HFFc6 (cell line): Measurements from ENCODE around the gene EML1. TPM values are rescaled to one million over a fixed set of nuclear protein-coding genes. Genes with fewer than 3 reads are reported as not detected.

Experiments used
- DNase-seq: peaks from one replicate; pipeline ENCODE4 v3.0.0-alpha.2; 2018
- H3K27ac Mint-ChIP-seq: 2 replicates; pipeline ENCODE4 v1.8.0; 2020; ENCODE audit warnings: mild to moderate bottlenecking, mixed read lengths
- H3K27me3 Mint-ChIP-seq: 2 replicates; pipeline ENCODE4 v1.8.0; 2021; ENCODE audit warnings: mild to moderate bottlenecking, moderate library complexity, mixed read lengths; ENCODE audit not compliant: insufficient read depth
- H3K36me3 Mint-ChIP-seq: 2 replicates; pipeline ENCODE4 v1.8.0; 2021; ENCODE audit warnings: low read depth, mixed read lengths
- H3K4me1 Mint-ChIP-seq: 2 replicates; pipeline ENCODE4 v1.8.0; 2020; ENCODE audit warnings: low read depth, mixed read lengths
- H3K4me3 Mint-ChIP-seq: 2 replicates; pipeline ENCODE4 v1.8.0; 2020; ENCODE audit warnings: mild to moderate bottlenecking, moderate library complexity, mixed read lengths
- H3K9me3 Mint-ChIP-seq: 2 replicates; pipeline ENCODE4 v1.8.0; 2020; ENCODE audit warnings: mild to moderate bottlenecking, mixed read lengths
- total RNA-seq, 6 experiments: library from RNA; stranded (reverse); fragmentation: NEBNext Ultra II Directional; extraction: Animal tissue kit (Norgen Biotek cat#: 25700); gene quantifications; 2 replicates in 1 of 6; 3 replicates in 5 of 6; pipeline ENCODE4 v1.2.3, GENCODE V29; 2021
- TF ChIP-seq, protein P1 (sequence below): fragments of 200-600 bp; sonication (generic); IDR thresholded peaks from 2 replicates; pipeline ENCODE4 v1.5.0; 2021; ENCODE audit warnings: antibody characterized with exemption, mild to moderate bottlenecking

The EML1 gene
- total RNA-seq, 6 experiments from 2014 or later: 13.2 to 27.6 (median 22.2) TPM

DNA sequence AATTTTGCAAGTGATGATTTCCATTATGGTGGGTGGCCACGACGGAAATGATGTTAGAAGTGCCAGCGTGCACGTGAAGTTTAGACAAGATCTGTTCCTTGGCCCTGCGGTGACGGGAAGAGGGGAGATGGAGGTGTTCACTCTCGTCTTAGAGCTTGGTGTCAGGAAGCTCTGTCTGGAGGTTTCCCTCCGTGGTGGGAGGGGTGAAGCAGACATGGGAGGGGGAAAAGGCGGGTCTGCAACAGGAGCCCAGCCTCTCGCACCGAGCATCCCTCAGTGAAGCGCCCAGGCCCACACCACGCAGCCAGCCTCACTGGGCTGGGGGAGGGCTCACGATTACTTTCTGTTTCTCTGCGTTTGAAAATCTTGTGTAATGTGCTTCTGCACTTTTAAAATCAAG is 26.3 kb downstream of the EML1 start:
- no peaks in the 10 kb centered on the region for H3K9me3 Mint-ChIP-seq
- peaks cover 25% of the 10 kb centered on the region for H3K27me3 Mint-ChIP-seq
- H3K36me3 Mint-ChIP-seq: peaks cover 4% of the 10 kb centered on the region; the same call in 1 of the 2 replicates
- no peak overlapping the region for H3K4me3 Mint-ChIP-seq
- TF ChIP-seq, protein P1, sequence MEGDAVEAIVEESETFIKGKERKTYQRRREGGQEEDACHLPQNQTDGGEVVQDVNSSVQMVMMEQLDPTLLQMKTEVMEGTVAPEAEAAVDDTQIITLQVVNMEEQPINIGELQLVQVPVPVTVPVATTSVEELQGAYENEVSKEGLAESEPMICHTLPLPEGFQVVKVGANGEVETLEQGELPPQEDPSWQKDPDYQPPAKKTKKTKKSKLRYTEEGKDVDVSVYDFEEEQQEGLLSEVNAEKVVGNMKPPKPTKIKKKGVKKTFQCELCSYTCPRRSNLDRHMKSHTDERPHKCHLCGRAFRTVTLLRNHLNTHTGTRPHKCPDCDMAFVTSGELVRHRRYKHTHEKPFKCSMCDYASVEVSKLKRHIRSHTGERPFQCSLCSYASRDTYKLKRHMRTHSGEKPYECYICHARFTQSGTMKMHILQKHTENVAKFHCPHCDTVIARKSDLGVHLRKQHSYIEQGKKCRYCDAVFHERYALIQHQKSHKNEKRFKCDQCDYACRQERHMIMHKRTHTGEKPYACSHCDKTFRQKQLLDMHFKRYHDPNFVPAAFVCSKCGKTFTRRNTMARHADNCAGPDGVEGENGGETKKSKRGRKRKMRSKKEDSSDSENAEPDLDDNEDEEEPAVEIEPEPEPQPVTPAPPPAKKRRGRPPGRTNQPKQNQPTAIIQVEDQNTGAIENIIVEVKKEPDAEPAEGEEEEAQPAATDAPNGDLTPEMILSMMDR: no peak
- no peak overlapping the region for H3K27ac Mint-ChIP-seq
- H3K4me1 Mint-ChIP-seq: peaks cover 11% of the 10 kb centered on the region
- no peak for DNase-seq

DNA sequence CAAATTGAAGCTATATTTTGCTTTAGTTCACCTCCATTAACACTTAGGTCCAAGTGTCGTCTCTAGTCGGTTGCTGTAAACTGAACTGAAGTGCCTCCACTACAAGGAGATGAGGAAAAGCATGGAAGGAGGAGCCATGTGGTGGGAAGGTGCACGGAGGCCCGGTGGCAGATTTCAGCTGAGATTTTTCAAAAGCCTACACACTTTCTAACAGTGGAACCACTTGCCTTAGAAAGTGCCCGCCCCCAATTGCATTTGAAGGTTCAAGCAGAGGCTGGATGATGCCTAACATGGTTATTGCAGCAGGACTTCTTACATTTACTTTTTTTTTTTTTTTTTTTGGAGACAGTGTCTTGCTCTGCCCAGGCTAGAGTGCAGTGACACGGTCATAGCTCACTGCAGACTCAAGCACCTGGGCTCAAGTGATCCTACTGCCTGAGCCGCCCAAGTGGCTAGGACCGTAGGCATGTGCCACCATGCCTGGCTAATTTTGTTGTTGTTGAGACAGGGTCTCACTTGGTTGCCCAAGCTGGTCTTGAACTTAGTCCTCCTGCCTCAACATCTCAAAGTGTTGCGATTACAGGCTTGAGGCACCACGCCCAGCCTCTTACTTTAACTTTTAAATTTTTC is 27.6 kb downstream of the EML1 start:
- Mint-ChIP-seq H3K27ac (no peak overlapping the region), H3K9me3 (no peaks in the 10 kb centered on the region), H3K4me1 (peaks cover 11% of the 10 kb centered on the region), H3K4me3 (no peak overlapping the region), H3K36me3 (peaks cover 9% of the 10 kb centered on the region), H3K27me3 (peaks cover 26% of the 10 kb centered on the region)
- no peak for DNase-seq
- TF ChIP-seq, protein P1: no peak

DNA sequence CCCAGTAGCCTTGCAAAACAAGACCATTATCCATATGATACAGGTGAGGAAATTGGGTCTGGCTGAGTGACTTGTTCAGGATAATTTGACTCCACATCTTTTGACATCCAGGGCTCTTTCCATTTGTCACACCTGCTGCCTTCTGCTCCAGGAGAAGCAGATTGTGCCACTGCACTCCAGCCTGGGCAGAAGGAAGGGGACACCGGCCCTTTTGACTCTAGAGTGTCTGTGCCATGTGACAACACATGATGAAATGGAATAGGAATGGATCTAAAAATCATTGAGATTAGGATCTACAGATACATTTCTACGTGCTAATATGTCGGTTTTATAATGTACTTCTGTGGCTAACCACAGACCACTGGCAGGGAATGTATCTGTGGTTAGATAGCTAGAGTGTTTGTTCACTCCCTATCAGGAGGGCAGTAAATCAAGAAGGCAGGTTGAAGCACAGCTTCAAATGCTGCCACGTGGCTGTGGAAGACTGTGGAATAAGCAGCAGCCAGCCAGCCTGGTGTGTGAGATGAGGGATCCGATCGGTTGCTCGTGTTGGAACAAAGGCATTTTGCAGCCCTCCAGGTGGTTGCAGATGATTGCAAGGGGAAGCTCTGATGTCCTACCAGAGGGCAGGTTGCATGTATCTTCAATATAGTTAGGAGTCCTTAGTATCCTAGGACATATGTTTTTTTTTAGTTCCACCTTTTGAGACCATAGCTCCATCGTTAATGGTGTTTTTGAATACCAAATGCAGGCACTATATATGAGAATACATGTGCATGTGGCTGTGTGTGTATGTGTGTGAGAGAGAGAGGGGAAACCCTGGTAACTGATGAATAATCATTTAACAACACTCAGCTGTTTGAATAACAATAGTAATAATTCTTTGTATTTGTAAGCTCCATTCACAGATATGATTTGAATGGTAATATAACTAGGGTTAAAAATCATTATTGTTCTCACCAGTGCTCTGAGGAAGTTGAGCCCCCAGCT is 28.6 kb downstream of the EML1 start:
- DNase-seq: peak; percentile 87
- Mint-ChIP-seq H3K4me3 (no peak overlapping the region), H3K9me3 (no peaks in the 10 kb centered on the region), H3K4me1 (peaks cover 11% of the 10 kb centered on the region), H3K36me3 (peaks cover 9% of the 10 kb centered on the region), H3K27ac (no peak overlapping the region), H3K27me3 (peaks cover 26% of the 10 kb centered on the region)
- TF ChIP-seq, protein P1: no peak

DNA sequence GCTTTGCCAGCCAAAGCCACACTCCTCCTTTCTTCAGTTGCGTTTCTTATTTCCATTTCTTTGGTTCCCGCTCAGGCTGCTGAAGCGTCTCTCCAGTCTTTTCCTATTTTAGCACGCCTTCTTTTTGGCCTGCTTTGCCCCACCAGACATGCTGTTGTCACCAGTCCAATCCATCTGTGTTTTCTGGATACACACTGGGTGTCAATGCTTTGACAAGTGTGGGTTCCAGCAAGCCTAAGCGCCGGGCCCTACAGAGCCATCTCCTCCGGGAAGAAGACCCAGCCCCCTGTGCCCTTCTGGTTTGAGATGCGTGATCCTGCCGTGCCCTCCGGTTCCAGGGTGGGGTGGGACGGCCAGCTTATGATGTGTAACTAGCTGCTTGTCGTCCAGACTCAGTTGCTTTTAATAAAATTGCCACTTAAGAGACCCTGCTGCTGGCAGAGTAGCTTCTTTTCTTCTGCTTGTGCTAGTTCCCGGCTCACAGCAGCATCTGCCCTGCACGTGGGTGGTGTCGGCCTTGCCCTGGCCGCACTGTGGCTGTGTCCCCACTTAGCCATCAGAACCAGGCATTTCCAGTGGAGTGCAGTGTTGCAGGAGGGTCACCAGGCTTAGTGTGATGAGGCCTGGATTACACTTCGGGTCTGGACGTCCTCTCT is 29.7 kb downstream of the EML1 start:
- no peak for DNase-seq
- H3K36me3 Mint-ChIP-seq: peaks cover 9% of the 10 kb centered on the region
- H3K9me3 Mint-ChIP-seq: no peaks in the 10 kb centered on the region
- peaks cover 11% of the 10 kb centered on the region for H3K4me1 Mint-ChIP-seq
- H3K4me3 Mint-ChIP-seq: no peak overlapping the region
- peaks cover 25% of the 10 kb centered on the region for H3K27me3 Mint-ChIP-seq
- no peak overlapping the region for H3K27ac Mint-ChIP-seq
- TF ChIP-seq, protein P1: no peak

DNA sequence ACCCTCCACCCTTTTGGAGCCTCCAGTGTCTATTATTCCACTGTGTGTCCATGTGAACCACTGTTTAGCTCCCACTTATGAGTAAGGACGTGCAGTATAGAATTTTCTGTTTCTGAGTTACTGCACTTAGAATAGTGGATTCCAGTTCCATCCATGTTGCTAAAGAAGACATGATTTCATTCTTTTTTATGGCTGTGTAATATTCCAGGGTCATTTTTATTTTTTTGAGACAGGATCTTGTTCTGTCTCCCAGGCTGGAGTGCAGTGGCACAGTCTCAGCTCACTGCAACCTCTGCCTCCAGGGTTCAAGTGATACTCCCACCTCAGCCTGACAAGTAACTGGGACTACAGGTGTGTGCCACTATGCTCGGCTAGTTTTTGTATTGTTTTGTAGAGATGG is 31.6 kb downstream of the EML1 start:
- H3K9me3 Mint-ChIP-seq: no peaks in the 10 kb centered on the region
- TF ChIP-seq, protein P1: no peak
- no peak for DNase-seq
- no peak overlapping the region for H3K4me3 Mint-ChIP-seq
- H3K36me3 Mint-ChIP-seq: peaks cover 9% of the 10 kb centered on the region
- peaks cover 12% of the 10 kb centered on the region for H3K27me3 Mint-ChIP-seq
- peaks cover 11% of the 10 kb centered on the region for H3K4me1 Mint-ChIP-seq
- no peak overlapping the region for H3K27ac Mint-ChIP-seq
